OCI-LY7 (cell line): ENCODE measurements around the gene IL18RAP. TPM values are rescaled to one million over a fixed set of nuclear protein-coding genes. Genes with fewer than 3 reads are reported as not detected.

Experiments
- BruUV-seq: library from RNA; stranded (reverse); fragments of 400-500 nt; replicated peaks from 2 replicates; lab custom pipeline; 2021; lab: Mats Ljungman, UMichigan
- CTCF ChIA-PET: fragments of 300-600 bp; sonication (Branson Sonifier 250); formaldehyde crosslinking; loops from one replicate; lab custom pipeline; 2022; ENCODE audit warnings: antibody characterized with exemption; ENCODE audit not compliant: unreplicated experiment; lab: Charles Lee
- POLR2A ChIA-PET: fragments of 300-600 bp; sonication (Branson Sonifier 250); formaldehyde crosslinking; loops from one replicate; lab custom pipeline; 2022; ENCODE audit warnings: antibody characterized with exemption; lab: Charles Lee
- DNase-seq: peaks from one replicate; pipeline ENCODE4 v3.0.0-alpha.2; 2015; ENCODE audit warnings: low spot score
- H2AFZ ChIP-seq: fragments of 200-600 bp; sonication (generic), shearing (Covaris generic); 2 replicates; pipeline ENCODE4 v1.6.1; 2014; ENCODE audit warnings: mild to moderate bottlenecking, antibody characterized with exemption, low read length, moderate library complexity
- H3K27ac ChIP-seq: fragments of 200-600 bp; sonication (generic); 2 replicates; pipeline ENCODE4 v1.5.1; 2014; ENCODE audit warnings: mixed run types, low read depth, mild to moderate bottlenecking, moderate library complexity, low read length, inconsistent platforms; ENCODE audit not compliant: poor library complexity, severe bottlenecking
- H3K36me3 ChIP-seq: fragments of 200-600 bp; sonication (generic); 2 replicates; pipeline ENCODE4 v1.6.1; 2014; ENCODE audit warnings: mild to moderate bottlenecking, antibody characterized with exemption, low read length, moderate library complexity, mixed read lengths; ENCODE audit not compliant: insufficient read depth
- H3K4me1 ChIP-seq: fragments of 200-600 bp; sonication (generic); 2 replicates; pipeline ENCODE4 v1.5.1; 2014; ENCODE audit warnings: mild to moderate bottlenecking, low read length; ENCODE audit not compliant: insufficient read depth, poor library complexity, severe bottlenecking
- H3K4me2 ChIP-seq: fragments of 200-600 bp; sonication (generic); 2 replicates; pipeline ENCODE4 v1.6.1; 2014; ENCODE audit warnings: mild to moderate bottlenecking, low read length
- H3K4me3 ChIP-seq: fragments of 200-600 bp; sonication (generic); 2 replicates; pipeline ENCODE4 v1.5.1; 2014; ENCODE audit warnings: mild to moderate bottlenecking, low read depth, low read length; ENCODE audit not compliant: poor library complexity, severe bottlenecking
- H3K79me2 ChIP-seq: fragments of 200-600 bp; sonication (generic); 2 replicates; pipeline ENCODE4 v1.6.1; 2016; ENCODE audit warnings: low read depth, mild to moderate bottlenecking, low read length, moderate library complexity, mixed read lengths; ENCODE audit not compliant: insufficient read depth
- H3K9me2 ChIP-seq: fragments of 200-600 bp; sonication (generic); 2 replicates; pipeline ENCODE4 v1.6.1; 2016; ENCODE audit warnings: mild to moderate bottlenecking, low read length, mixed read lengths; ENCODE audit not compliant: insufficient read depth
- H3K9me3 ChIP-seq: fragments of 200-600 bp; sonication (generic); 2 replicates; pipeline ENCODE4 v1.6.1; 2014; ENCODE audit warnings: mild to moderate bottlenecking, mixed run types, low read length, mixed read lengths
- H4K20me1 ChIP-seq: fragments of 200-600 bp; sonication (generic); 2 replicates; pipeline ENCODE4 v1.6.1; 2014; ENCODE audit warnings: mild to moderate bottlenecking, antibody characterized with exemption, low read length, moderate library complexity, mixed read lengths; ENCODE audit not compliant: insufficient read depth
- EZH2phosphoT487 ChIP-seq: fragments of 200-600 bp; sonication (generic); IDR thresholded peaks from 2 replicates; pipeline ENCODE4 v1.6.1; 2018; ENCODE audit warnings: low read depth, borderline replicate concordance, mild to moderate bottlenecking, mixed run types, antibody characterized with exemption, low read length, moderate library complexity, mixed read lengths
- intact Hi-C: fragments of 100-400 bp; cut with micrococcal nuclease; formaldehyde crosslinking; loops from one replicate; pipeline ENCODE4 v1.10.0; 2022; ENCODE audit not compliant: unreplicated experiment
- total RNA-seq, 2 experiments: library from RNA; depleted of rRNA in 1 of 2; stranded (reverse); fragments of >200 nt in 1 of 2; shearing (Covaris generic) in 1 of 2; gene quantifications; 2 replicates each; pipeline ENCODE4 v1.2.3, GENCODE V29; 2014 to 2022
- TF ChIP-seq, protein P1 (sequence below): fragments of 200-600 bp; sonication (generic); conservative IDR thresholded peaks from 2 replicates; pipeline ENCODE4 v1.5.1; 2014; ENCODE audit warnings: mild to moderate bottlenecking, antibody characterized with exemption, low read length, moderate library complexity, mixed read lengths

IL18RAP gene
- total RNA-seq, 2 experiments from 2014 or later: not detected

- no TSS peak for BruUV-seq
- intact Hi-C loops: loop anchor here (5.0 kb wide), 1 partner anchor 430 kb away; no protein-coding TSS in a partner anchor
- Histone ChIP-seq H2AFZ (no peak overlapping the region), H3K4me1 (no peaks in the 10 kb centered on the region), H3K4me2 (no peak overlapping the region), H3K36me3 (no peaks in the 10 kb centered on the region), H3K9me3 (no peaks in the 10 kb centered on the region), H4K20me1 (no peaks in the 10 kb centered on the region), H3K4me3 (no peak overlapping the region), H3K9me2 (no peaks in the 10 kb centered on the region), H3K27ac (no peak overlapping the region), H3K79me2 (no peaks in the 10 kb centered on the region)
- DNase-seq: no peak
- POLR2A ChIA-PET: interaction anchor here (0.7 kb wide), 3 partner anchors 8 to 434 kb away, joined by 3 to 5 read pairs (median 4); no protein-coding TSS in a partner anchor
- CTCF ChIA-PET: no interaction called here
- TF ChIP-seq EZH2phosphoT487: no peak
- TF ChIP-seq, protein P1, sequence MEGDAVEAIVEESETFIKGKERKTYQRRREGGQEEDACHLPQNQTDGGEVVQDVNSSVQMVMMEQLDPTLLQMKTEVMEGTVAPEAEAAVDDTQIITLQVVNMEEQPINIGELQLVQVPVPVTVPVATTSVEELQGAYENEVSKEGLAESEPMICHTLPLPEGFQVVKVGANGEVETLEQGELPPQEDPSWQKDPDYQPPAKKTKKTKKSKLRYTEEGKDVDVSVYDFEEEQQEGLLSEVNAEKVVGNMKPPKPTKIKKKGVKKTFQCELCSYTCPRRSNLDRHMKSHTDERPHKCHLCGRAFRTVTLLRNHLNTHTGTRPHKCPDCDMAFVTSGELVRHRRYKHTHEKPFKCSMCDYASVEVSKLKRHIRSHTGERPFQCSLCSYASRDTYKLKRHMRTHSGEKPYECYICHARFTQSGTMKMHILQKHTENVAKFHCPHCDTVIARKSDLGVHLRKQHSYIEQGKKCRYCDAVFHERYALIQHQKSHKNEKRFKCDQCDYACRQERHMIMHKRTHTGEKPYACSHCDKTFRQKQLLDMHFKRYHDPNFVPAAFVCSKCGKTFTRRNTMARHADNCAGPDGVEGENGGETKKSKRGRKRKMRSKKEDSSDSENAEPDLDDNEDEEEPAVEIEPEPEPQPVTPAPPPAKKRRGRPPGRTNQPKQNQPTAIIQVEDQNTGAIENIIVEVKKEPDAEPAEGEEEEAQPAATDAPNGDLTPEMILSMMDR: no peak
Observed at GRCh38 chr2:102446936-102447335, 24.0 kb downstream of the IL18RAP start.

DNA sequence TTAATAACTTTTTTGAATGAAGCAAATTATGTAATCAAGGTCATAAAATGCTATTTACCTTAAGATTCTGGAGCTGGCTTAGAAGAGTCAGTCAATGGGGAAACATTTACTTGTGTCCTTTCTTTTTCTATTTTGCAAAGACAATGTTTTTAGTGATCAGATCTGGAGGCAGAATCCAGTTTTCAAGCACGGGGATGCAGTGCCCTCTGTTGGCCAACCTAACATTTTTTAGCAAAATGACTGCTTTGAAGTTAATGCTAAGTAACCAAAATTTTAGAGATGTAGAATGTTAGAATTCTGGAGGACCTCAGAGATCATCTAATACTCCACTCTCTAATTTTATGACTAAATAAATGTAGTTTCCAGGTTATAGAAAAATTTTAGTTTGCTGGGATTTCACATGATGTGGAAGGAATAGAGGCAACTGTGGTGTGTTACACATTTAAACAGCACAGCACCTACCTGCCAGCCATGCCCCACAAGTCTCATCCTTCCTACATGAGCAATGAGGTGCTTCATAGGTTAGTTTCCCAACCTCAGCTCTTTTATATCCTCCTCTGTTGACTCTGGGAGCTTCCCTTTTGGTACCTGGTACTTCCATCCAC lies 26.5 kb downstream of the IL18RAP start:
- POLR2A ChIA-PET: no interaction called here
- DNase-seq: peak; percentile 16
- Histone ChIP-seq H4K20me1 (no peaks in the 10 kb centered on the region), H2AFZ (no peak overlapping the region), H3K9me2 (no peaks in the 10 kb centered on the region), H3K79me2 (no peaks in the 10 kb centered on the region), H3K27ac (no peak overlapping the region), H3K9me3 (no peaks in the 10 kb centered on the region), H3K4me2 (no peak overlapping the region), H3K4me3 (no peak overlapping the region), H3K36me3 (no peaks in the 10 kb centered on the region), H3K4me1 (no peaks in the 10 kb centered on the region)
- CTCF ChIA-PET: no interaction called here
- intact Hi-C loops: loop anchor here (5.0 kb wide), 1 partner anchor 432 kb away; no protein-coding TSS in a partner anchor
- TF ChIP-seq, protein P1: peak; percentile 85
- no peak for TF ChIP-seq EZH2phosphoT487
- BruUV-seq: no TSS peak

GRCh38 chr2:102451968-102452367 lies 29.0 kb downstream of the IL18RAP start:
- DNase-seq: no peak
- POLR2A ChIA-PET: no interaction called here
- Histone ChIP-seq H2AFZ (no peak overlapping the region), H4K20me1 (no peaks in the 10 kb centered on the region), H3K9me3 (no peaks in the 10 kb centered on the region), H3K27ac (no peak overlapping the region), H3K4me3 (no peak overlapping the region), H3K4me1 (no peaks in the 10 kb centered on the region), H3K36me3 (no peaks in the 10 kb centered on the region), H3K79me2 (no peaks in the 10 kb centered on the region), H3K9me2 (no peaks in the 10 kb centered on the region), H3K4me2 (no peak overlapping the region)
- TF ChIP-seq, protein P1: no peak
- no peak for TF ChIP-seq EZH2phosphoT487
- CTCF ChIA-PET: no interaction called here
- intact Hi-C loops: no loop called here
- no TSS peak for BruUV-seq
